NOMO-1 (cell line): ENCODE measurements around the gene MRPL14.
"Not testable (repeated sequence)": the region's sequence is repeated elsewhere in the genome, so short reads cannot be mapped to it uniquely, and the experiment has no call there.

Experiments
- DNase-seq, 2 experiments: peaks; one replicate each; lab custom pipeline; 2025; ENCODE audit not compliant: unreplicated experiment in 2 of 2; lab: John Stamatoyannopoulos, UW

Gene MRPL14

GRCh38 chr6:44102527-44102926, 24.7 kb downstream of the MRPL14 start:
- DNase-seq, result no peak

- no peak for DNase-seq
These were observed 25.4 kb downstream of the MRPL14 start for GRCh38 chr6:44101832-44102231.

DNA sequence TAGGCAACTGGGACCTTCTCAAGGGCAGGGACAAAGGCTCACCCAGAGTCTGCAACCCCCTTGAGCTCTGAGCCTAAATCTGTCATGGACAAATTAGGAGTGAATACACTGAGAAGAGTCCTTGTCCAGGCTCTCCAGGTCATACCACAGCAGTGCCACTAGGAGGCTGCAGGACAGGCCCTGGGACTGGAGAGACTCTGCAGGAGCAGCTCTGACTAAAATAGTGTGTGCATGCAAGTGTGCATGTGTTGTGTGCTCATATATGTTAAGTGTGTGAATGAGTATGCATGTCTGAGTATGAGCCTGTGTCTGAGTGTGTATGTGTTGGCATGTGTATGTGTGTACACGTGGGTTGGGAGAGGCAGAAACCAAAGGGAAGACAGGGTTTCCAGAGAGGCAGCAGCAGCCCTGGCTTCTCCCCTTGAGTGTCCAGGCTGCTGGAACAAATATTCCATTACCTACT, 27.1 kb downstream of the MRPL14 start:
- no peak for DNase-seq

GRCh38 chr6:44099192-44099591, 28.1 kb downstream of the MRPL14 start:
- DNase-seq, result no peak

GRCh38 chr6:44097782-44098317, 29.4 kb downstream of the MRPL14 start:
- DNase-seq, result no peak

DNA sequence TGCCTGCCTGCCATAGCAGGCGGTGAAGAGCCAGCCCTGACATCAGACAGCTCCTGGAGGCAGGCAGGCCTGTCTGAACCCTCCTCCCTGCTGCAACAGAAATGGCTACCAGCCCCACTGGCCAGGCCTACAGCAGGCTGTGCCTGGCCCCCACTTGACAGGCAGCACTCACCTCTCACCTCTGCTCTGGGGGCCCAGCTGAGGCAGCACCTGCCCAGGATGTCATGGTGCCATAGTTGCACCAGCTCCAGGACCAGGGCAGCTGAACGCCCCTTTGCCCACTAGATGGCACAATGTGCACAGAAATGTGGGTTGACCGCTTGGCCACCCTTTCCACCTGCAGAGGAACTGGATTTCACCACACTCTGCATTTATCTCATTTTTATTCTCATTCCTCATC, 30.6 kb downstream of the MRPL14 start:
- DNase-seq, result peak; percentile 67 to 72

DNA sequence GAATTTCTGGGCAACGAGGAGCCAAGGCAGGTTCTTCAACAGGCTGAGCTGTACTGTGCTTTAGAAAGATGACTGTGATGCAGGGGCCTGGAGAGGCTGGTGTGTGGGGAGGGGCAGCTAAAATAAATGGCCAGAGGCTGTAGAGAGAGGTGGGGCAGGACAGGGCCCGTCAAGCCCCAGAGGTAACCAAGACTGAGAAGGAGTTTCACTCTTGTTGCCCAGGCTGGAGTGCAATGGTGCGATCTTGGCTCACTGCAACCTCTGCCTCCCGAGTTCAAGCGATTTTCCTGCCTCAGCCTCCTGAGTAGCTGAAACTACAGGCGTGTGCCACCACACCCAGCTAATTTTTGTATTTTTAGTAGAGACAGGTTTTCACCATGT, 32.0 kb downstream of the MRPL14 start:
- DNase-seq, result not testable (repeated sequence)

- DNase-seq, result no peak
These were observed 32.6 kb downstream of the MRPL14 start for GRCh38 chr6:44094403-44095242.

DNA sequence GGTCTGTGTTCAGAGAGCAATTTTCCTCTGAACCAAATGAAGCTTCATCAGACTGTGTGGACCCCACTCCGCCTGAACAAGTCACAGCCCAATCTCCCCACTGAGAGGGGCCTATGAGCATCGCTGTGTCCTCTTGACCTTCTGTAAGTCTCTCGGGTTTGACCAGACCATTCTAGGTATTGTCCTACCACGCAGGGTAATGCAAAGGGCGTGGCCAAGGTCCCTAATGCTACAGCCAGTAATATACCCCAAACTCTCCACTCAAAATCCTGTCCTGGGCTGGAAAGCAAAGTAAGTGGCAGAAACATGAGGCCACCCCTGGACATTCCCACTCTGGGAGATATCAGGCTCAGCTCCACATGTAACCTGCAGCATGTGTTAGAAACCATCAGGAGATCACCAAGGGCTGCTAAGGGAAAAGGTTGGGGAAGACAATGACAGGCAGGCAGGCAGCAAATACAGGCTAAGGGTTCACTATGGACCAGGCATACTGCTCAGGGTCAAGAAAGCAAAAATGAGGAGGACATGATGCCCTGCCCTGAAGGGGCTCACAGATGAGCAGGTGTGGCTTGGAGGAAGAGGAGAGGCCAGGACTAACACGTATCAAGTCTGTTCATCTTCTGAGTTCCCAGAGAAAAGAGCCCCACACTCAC, 33.4 kb downstream of the MRPL14 start:
- DNase-seq, result no peak

DNA sequence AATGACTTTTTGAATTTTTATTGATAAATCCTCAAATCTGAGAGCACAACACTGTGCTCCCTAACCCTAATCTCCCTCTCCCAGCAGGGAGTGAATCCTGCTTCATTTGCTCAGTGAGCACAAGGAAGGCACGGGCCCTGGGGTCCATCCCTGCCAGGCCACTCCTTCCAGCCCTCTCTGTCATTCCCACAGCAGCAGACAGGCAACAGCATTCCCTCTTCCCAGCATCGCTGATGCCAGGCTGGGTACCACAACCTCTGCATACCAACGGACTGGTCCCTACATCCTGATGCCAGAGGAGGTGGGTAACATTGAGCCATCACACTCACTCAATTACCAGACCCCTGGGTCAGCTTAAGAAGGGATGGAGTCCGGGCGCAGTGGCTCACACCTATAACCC, 34.2 kb downstream of the MRPL14 start:
- DNase-seq, result no peak

DNA sequence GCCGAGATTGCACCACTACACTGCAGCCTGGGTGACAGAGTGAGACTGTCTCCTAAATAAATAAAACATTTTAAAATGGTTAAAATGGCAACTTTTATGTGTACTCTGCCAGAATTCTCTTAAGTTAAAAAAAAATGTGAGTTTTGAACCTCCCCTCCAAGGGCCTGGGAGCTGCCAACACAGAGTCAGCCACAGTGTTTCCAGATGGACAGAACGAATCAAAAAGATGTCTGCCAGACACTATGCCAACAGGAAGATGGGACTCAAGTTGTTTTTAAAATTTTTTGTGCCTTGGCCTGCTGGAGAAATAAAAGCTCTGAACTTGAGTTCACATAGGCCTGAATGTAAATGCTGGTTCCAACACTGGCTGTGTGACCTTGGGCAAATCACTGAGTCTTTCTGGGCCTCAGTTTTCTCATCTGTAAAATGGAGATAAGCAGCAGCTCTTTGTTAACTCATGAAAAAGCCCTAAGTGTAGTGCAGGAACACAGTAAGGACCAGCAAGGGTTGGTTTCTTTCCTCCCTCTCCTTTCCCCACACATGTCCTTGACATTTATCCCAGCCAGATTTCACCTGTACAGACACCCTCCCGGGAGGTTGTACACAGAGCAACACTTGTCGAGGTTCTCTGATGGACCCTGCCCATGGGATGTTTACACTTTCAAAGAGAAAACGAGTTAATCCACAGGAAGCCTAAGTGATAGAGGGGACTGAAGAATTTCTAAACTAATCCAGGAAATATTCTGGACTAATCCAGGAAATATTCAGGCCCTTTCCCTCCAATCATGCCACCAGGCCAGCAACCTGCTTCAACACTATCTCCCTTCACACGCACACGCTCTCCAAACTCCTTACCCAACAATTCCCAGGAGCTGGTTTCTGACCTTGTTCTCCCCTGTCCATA, 35.0 kb downstream of the MRPL14 start:
- no peak for DNase-seq

- DNase-seq, result not testable (repeated sequence)
These were observed 35.9 kb downstream of the MRPL14 start for GRCh38 chr6:44091356-44091755.

- no peak for DNase-seq
These were observed 36.8 kb downstream of the MRPL14 start for GRCh38 chr6:44090465-44090864.

- no peak for DNase-seq
These were observed 38.2 kb downstream of the MRPL14 start for GRCh38 chr6:44088827-44089590.

- no peak for DNase-seq
These were observed 39.6 kb downstream of the MRPL14 start for GRCh38 chr6:44087623-44088022.

- no peak for DNase-seq
These were observed 40.2 kb downstream of the MRPL14 start for GRCh38 chr6:44086931-44087574.

- DNase-seq, result no peak
These were observed 42.0 kb downstream of the MRPL14 start for GRCh38 chr6:44085219-44085618.

GRCh38 chr6:44084231-44085014, 42.8 kb downstream of the MRPL14 start:
- no peak for DNase-seq

DNA sequence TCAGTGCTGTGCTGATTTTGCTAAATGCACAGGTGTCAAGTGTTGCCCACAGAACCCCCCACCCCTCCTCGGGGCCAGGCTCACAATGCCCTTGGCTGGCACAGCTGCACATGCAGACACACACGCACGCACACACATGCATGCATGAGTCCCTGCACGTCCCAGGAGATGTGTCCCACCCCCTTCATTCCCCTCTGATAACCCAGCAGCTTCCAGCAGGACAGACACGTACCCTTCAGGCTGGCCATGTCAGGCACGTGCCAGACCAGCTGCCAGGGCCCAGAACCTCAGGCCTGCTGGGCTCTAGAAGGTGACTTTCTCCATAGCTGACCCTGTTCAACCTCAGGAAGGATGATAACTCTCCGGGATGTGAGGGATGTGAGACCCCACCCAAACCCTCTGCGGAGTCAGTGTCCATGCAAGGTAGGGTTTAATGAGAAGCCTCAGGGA, 44.4 kb downstream of the MRPL14 start:
- no peak for DNase-seq
